Nephron (organoid): ENCODE measurements around the gene IL1RL1.

Experiments used
- H3K27ac Mint-ChIP-seq, 3 experiments: 2 replicates each; pipeline ENCODE4 v1.8.0; 2020; ENCODE audit warnings: mixed read lengths in 3 of 3, mild to moderate bottlenecking in 2 of 3, moderate library complexity in 1 of 3
- H3K27me3 Mint-ChIP-seq: 2 replicates; pipeline ENCODE4 v1.8.0; 2021; ENCODE audit warnings: low read depth, mild to moderate bottlenecking, moderate library complexity, mixed read lengths
- H3K36me3 Mint-ChIP-seq: 2 replicates; pipeline ENCODE4 v1.8.0; 2020; ENCODE audit warnings: low read depth, mixed read lengths
- H3K4me1 Mint-ChIP-seq: 2 replicates; pipeline ENCODE4 v1.8.0; 2020; ENCODE audit warnings: mixed read lengths
- H3K4me3 Mint-ChIP-seq, 3 experiments: 2 replicates each; pipeline ENCODE4 v1.8.0; 2020; ENCODE audit warnings: mild to moderate bottlenecking in 3 of 3, mixed read lengths in 3 of 3, moderate library complexity in 2 of 3
- H3K9me3 Mint-ChIP-seq: 2 replicates; pipeline ENCODE4 v1.8.0; 2020; ENCODE audit warnings: mixed read lengths
- CTCF ChIP-seq, 3 experiments: fragments of 200-600 bp; sonication (generic); IDR thresholded peaks; one replicate each; pipeline ENCODE4 v1.5.0; 2021; ENCODE audit warnings: antibody characterized with exemption in 3 of 3; ENCODE audit not compliant: unreplicated experiment in 3 of 3

IL1RL1 gene

DNA sequence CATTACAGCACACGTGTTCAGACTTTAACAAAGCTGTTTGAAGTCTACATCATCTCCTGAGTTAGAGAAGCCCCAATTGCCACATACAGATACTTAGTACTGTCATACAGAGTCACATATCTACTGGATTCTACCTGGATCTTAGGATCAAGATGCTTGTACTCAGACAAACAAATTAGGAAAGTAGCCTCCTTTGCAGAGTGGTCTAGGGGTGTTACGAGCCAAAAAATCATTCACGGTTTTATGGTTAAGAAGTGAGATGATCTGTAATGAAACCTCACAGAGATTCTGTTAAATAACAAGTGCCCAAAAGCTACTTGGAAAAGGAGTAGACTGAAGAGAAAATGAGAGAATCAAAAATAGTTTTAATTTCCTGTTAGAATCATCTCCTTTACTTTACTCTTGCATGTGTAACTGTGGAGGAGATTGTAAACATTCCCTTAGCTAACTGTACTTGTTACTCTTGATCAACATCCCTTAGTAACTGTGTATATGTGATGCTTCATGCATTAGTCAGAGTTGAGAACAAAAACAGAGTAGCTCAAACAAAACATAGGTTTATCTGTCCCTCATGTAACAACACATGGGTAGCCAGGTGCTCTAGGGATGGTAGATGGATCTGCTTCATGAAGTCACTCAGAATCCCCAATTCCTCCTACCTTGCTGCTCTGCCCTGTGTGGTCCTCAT, 16.4 kb upstream of the IL1RL1 start:
- Mint-ChIP-seq H3K4me3 (no peak overlapping the region), H3K9me3 (no peaks in the 10 kb centered on the region), H3K27me3 (no peaks in the 10 kb centered on the region)

DNA sequence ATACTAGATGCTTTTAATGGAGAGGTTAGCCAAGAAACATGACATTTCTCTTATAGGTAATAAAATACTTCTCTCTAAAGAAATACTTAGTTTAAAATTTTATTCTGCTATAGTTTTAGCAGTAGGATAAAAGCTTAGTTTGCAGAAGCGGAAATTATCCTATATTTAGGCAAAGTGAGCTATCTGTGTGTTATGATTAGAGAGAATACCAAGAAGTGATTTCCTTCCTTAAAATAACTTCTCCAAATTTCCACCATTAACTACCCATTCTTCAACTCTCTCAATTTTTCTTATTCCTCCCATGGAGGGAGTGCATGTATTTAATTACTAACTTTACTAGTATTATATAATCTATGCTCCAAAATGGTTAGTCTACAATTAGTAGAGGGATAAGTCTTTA, 15.8 kb upstream of the IL1RL1 start:
- no peaks in the 10 kb centered on the region for H3K36me3 Mint-ChIP-seq
- no peak overlapping the region for H3K27ac Mint-ChIP-seq
- H3K27me3 Mint-ChIP-seq: no peaks in the 10 kb centered on the region
- no peak for TF ChIP-seq CTCF (IDR thresholded peaks at IDR 0.05; ENCODE audit: unreplicated experiment in 3 of 3)
- H3K9me3 Mint-ChIP-seq: no peaks in the 10 kb centered on the region
- H3K4me1 Mint-ChIP-seq: no peaks in the 10 kb centered on the region
- no peak overlapping the region for H3K4me3 Mint-ChIP-seq

More for the DNA sequence above, 16.4 kb upstream of the IL1RL1 start:
- H3K4me1 Mint-ChIP-seq: no peaks in the 10 kb centered on the region
- no peak overlapping the region for H3K27ac Mint-ChIP-seq
- TF ChIP-seq CTCF (IDR thresholded peaks at IDR 0.05; ENCODE audit: unreplicated experiment in 3 of 3): no peak
- no peaks in the 10 kb centered on the region for H3K36me3 Mint-ChIP-seq

DNA sequence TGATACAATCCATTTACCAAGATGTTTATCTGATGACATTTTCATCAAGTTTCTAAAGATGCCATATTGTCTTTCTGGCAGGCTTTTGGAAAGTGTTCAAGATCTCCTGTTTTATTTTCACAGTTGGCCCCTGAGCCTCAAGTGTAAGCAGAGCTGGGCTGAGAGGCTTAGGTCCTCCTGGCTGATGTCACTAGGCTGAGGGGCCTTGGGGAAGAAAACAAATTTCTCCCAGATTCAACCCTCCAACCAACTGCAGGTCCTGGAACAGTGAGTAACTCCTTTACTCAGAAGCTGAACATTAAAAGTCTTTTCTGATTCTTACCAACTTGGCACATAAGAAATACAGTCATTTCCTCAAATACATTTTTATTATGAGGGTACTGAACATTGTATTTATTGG, 14.9 kb upstream of the IL1RL1 start:
- no peak for TF ChIP-seq CTCF (IDR thresholded peaks at IDR 0.05; ENCODE audit: unreplicated experiment in 3 of 3)
- no peaks in the 10 kb centered on the region for H3K4me1 Mint-ChIP-seq
- H3K27ac Mint-ChIP-seq: no peak overlapping the region
- no peaks in the 10 kb centered on the region for H3K9me3 Mint-ChIP-seq
- no peak overlapping the region for H3K4me3 Mint-ChIP-seq
- no peaks in the 10 kb centered on the region for H3K27me3 Mint-ChIP-seq
- no peaks in the 10 kb centered on the region for H3K36me3 Mint-ChIP-seq

DNA sequence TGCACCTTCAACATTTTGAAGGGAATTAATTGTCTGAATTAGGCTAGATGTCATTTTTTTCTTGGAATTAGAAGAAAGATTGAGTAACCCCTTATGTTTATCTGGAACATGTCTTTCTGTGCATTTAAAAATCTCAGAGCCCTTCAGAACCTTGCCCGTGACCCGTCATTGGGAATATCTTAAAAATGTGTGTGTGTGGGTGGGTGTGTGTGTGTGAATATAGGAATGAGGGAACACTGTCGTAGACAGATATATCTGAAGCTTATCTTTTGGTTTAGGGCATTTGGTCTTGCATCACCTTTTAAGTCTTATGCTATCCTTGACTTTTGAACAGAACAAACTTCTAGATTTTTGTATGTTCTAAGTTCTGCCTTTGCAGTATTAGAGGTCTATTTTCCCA, 13.5 kb upstream of the IL1RL1 start:
- TF ChIP-seq CTCF (IDR thresholded peaks at IDR 0.05; ENCODE audit: unreplicated experiment in 3 of 3): no peak
- Mint-ChIP-seq H3K9me3 (no peaks in the 10 kb centered on the region), H3K4me1 (no peaks in the 10 kb centered on the region), H3K27me3 (no peaks in the 10 kb centered on the region), H3K4me3 (no peak overlapping the region), H3K36me3 (no peaks in the 10 kb centered on the region), H3K27ac (no peak overlapping the region)

- H3K27ac Mint-ChIP-seq: no peak overlapping the region
- no peaks in the 10 kb centered on the region for H3K9me3 Mint-ChIP-seq
- no peaks in the 10 kb centered on the region for H3K36me3 Mint-ChIP-seq
- H3K4me3 Mint-ChIP-seq: no peak overlapping the region
- H3K27me3 Mint-ChIP-seq: no peaks in the 10 kb centered on the region
- H3K4me1 Mint-ChIP-seq: no peaks in the 10 kb centered on the region
- no peak for TF ChIP-seq CTCF (IDR thresholded peaks at IDR 0.05; ENCODE audit: unreplicated experiment in 3 of 3)
Measured at GRCh38 chr2:102301867-102302362, 9.4 kb upstream of the IL1RL1 start.

DNA sequence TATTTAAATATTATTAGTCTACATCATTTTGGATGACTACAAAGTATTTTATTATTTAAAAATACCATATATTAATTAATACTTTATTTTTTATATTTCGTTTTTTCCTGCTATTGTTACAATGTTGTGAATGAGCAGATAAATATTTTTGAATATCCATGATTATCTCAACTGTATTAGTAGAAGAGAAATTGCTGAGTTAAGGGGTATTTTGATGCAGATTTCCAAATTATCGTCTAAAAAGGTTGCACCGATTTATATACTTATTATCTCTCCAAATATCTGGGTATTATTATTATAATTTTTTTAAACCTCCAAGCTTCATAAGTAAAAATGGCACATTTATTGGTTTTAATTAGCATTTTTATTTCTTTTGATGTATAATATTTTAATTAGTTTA, 8.9 kb upstream of the IL1RL1 start:
- no peaks in the 10 kb centered on the region for H3K27me3 Mint-ChIP-seq
- no peak overlapping the region for H3K27ac Mint-ChIP-seq
- no peaks in the 10 kb centered on the region for H3K36me3 Mint-ChIP-seq
- TF ChIP-seq CTCF (IDR thresholded peaks at IDR 0.05; ENCODE audit: unreplicated experiment in 3 of 3): no peak
- no peaks in the 10 kb centered on the region for H3K4me1 Mint-ChIP-seq
- no peak overlapping the region for H3K4me3 Mint-ChIP-seq
- no peaks in the 10 kb centered on the region for H3K9me3 Mint-ChIP-seq
